ENCODE results near the gene LY6G5B.

GRCh38 chr6:31693535-31693934 is 23.8 kb downstream of the LY6G5B start:
- TF ChIP-seq, protein P1, sequence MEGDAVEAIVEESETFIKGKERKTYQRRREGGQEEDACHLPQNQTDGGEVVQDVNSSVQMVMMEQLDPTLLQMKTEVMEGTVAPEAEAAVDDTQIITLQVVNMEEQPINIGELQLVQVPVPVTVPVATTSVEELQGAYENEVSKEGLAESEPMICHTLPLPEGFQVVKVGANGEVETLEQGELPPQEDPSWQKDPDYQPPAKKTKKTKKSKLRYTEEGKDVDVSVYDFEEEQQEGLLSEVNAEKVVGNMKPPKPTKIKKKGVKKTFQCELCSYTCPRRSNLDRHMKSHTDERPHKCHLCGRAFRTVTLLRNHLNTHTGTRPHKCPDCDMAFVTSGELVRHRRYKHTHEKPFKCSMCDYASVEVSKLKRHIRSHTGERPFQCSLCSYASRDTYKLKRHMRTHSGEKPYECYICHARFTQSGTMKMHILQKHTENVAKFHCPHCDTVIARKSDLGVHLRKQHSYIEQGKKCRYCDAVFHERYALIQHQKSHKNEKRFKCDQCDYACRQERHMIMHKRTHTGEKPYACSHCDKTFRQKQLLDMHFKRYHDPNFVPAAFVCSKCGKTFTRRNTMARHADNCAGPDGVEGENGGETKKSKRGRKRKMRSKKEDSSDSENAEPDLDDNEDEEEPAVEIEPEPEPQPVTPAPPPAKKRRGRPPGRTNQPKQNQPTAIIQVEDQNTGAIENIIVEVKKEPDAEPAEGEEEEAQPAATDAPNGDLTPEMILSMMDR (IDR thresholded peaks at IDR 0.05 in 8 of 11, conservative IDR thresholded peaks at IDR 0.05 in 3 of 11), result no peak
- TF ChIP-seq POLR2A (IDR thresholded peaks at IDR 0.05) (no peak), POLR2AphosphoS5 (IDR thresholded peaks at IDR 0.05) (no peak)

Data from spleen (tissue), 7 donors.